Left renal pelvis (tissue), 4 donors: ENCODE results near the gene PSMD2. TPM values are rescaled to one million over a fixed set of nuclear protein-coding genes. Genes with fewer than 3 reads are reported as not detected.

Source experiments
- DNase-seq, 4 donors: peaks; one replicate each; pipeline ENCODE4 v3.0.0-alpha.2; 2013; ENCODE audit warnings: low read depth in 4 of 4, low spot score in 3 of 4
- polyA plus RNA-seq, 4 donors: library from polyadenylated mRNA; unstranded; fragments of 120-200 nt; gene quantifications; one replicate each; pipeline ENCODE4 v1.2.1, GENCODE V29; 2013; ENCODE audit not compliant: insufficient read length in 4 of 4

PSMD2 gene
- polyA plus RNA-seq, 4 donors = 159 to 216 (median 201) TPM

GRCh38 chr3:184354121-184354728 lies 55.2 kb downstream of the PSMD2 start:
- DNase-seq = no peak

- no peak for DNase-seq
Observed at GRCh38 chr3:184354754-184355153, 55.7 kb downstream of the PSMD2 start.

- DNase-seq = no peak
Observed at GRCh38 chr3:184355261-184356040, 56.4 kb downstream of the PSMD2 start.

- DNase-seq = no peak
Observed at GRCh38 chr3:184357248-184358123, 58.4 kb downstream of the PSMD2 start.

GRCh38 chr3:184358124-184358767 lies 59.2 kb downstream of the PSMD2 start:
- DNase-seq = no peak

Other genes starting within 250 kb of the PSMD2 start
- not detected for gene HTR3C, start 246.2 kb upstream of the PSMD2 start, polyA plus RNA-seq
- gene HTR3E, start 202.2 kb upstream of the PSMD2 start, polyA plus RNA-seq = under 1 TPM in 1 of 4 donors, not detected in 3; 0.11 TPM
- 10 to 100 TPM; 36.0 to 57.9 (median 48.4) TPM for gene EIF2B5, start 163.9 kb upstream of the PSMD2 start, polyA plus RNA-seq
- 10 to 100 TPM; 61.4 to 91.9 (median 81.3) TPM for gene DVL3, start 143.9 kb upstream of the PSMD2 start, polyA plus RNA-seq
- gene AP2M1, start 124.4 kb upstream of the PSMD2 start, polyA plus RNA-seq = 100 to 1,000 TPM; 262 to 377 (median 336) TPM
- 10 to 100 TPM; 48.8 to 77.4 (median 59.0) TPM for gene ABCF3, start 113.0 kb upstream of the PSMD2 start, polyA plus RNA-seq
- gene VWA5B2, start 69.7 kb upstream of the PSMD2 start, polyA plus RNA-seq = 1 to 10 TPM in 3 of 4 donors, under 1 TPM in 1; 0.29 to 2.3 (median 1.6) TPM
- 10 to 100 TPM; 23.6 to 39.8 (median 32.5) TPM for gene ALG3, start 50.3 kb upstream of the PSMD2 start, polyA plus RNA-seq
- 1 to 10 TPM; 1.9 to 3.4 (median 2.5) TPM for gene EEF1AKMT4, start 49.6 kb upstream of the PSMD2 start, polyA plus RNA-seq
- under 1 TPM; 0.14 to 0.48 (median 0.20) TPM for gene CAMK2N2, start 37.7 kb upstream of the PSMD2 start, polyA plus RNA-seq
- gene ECE2, start 23.2 kb upstream of the PSMD2 start, polyA plus RNA-seq = not detected
- 100 to 1,000 TPM; 142 to 203 (median 171) TPM for gene EIF4G1, start 15.4 kb downstream of the PSMD2 start, polyA plus RNA-seq
- 10 to 100 TPM in 3 of 4 donors, 1 to 10 TPM in 1; 9.7 to 13.4 (median 12.2) TPM for gene FAM131A, start 38.4 kb downstream of the PSMD2 start, polyA plus RNA-seq
- gene CLCN2, start 62.4 kb downstream of the PSMD2 start, polyA plus RNA-seq = 10 to 100 TPM in 2 of 4 donors, 1 to 10 TPM in 2; 7.9 to 15.4 (median 9.6) TPM
- 100 to 1,000 TPM in 2 of 4 donors, 10 to 100 TPM in 2; 57.9 to 114 (median 92.8) TPM for gene POLR2H, start 62.5 kb downstream of the PSMD2 start, polyA plus RNA-seq
- gene THPO, start 79.0 kb downstream of the PSMD2 start, polyA plus RNA-seq = 1 to 10 TPM; 1.6 to 2.5 (median 2.1) TPM
- 10 to 100 TPM; 12.4 to 17.2 (median 14.5) TPM for gene CHRD, start 80.8 kb downstream of the PSMD2 start, polyA plus RNA-seq